ENCODE measurements around the gene LMBR1L. TPM values are rescaled to one million over a fixed set of nuclear protein-coding genes. Genes with fewer than 3 reads are reported as not detected.

The LMBR1L gene
- total RNA-seq, 3 donors from 2014 or later: 37.6 to 73.0 (median 58.3) TPM

DNA sequence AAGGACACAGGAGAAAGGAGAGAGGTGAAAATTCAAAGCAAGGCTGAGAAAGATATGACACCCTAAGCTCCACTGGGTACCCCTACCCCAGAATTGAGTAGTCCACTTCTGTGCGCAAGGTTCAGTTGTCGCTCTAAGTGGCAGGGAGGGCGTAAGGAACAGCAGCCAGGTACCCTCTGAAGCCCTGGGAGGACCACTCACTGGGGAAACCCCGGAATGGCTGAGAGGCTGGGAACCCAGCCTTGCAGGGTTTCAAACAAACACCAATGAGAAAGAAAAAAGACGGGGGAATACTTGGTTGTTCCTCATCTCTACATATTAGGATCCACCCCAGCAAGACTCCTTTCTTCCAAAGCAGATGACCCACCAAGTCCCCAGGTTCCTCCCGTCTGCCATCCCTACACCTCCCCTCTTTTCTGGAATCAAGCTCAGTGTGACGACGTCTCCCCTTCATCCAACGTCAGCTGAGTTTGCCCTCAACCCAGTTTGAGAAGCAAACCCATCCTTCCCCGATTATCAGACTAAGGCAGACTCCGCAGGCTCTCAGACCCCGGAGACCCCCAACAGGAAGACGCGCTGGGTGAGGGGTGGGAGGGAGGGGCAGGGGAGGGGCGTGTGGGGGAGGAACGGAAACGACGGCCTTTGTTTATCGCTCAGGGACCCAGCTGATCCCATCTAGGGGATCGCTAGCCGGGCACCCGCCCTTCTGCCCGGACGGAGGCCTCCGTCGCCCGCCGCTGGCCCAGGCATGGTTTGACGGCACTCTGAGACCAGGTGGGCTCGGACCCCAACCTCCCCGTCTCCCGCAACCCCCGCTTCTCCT is 795 bp downstream of the LMBR1L start:
- peak overlapping the region; percentile 78 to 97 (median 95) for H3K4me3 ChIP-seq
- no peak for DNase-seq (ENCODE audit: low spot score in 2 of 2)
- peaks cover 0 to 17% of the 10 kb centered on the region in 2 donors for H3K4me1 ChIP-seq
- no peak for TF ChIP-seq POLR2A (IDR thresholded peaks at IDR 0.05)
- no peak for TF ChIP-seq CTCF (IDR thresholded peaks at IDR 0.05)
- no peak for TF ChIP-seq POLR2AphosphoS5 (IDR thresholded peaks at IDR 0.05)
- intact Hi-C loops (cut with DNase I; ENCODE audit: low total_unique reads): loop anchor here (10.0 kb wide), 1 partner anchor 135 kb away; no protein-coding TSS in a partner anchor
- no peaks in the 10 kb centered on the region for H3K27me3 ChIP-seq
- no peaks in the 10 kb centered on the region for H3K36me3 ChIP-seq
- no peaks in the 10 kb centered on the region for H3K9me3 ChIP-seq
- H3K27ac ChIP-seq: peak overlapping the region; percentile 94 to 96

- TF ChIP-seq POLR2A (IDR thresholded peaks at IDR 0.05): no peak
- peak in 1 of 3 donors; percentile 28 for TF ChIP-seq POLR2AphosphoS5 (IDR thresholded peaks at IDR 0.05)
- Histone ChIP-seq H3K27ac (peak overlapping the region; percentile 94 to 96), H3K36me3 (no peaks in the 10 kb centered on the region), H3K9me3 (no peaks in the 10 kb centered on the region), H3K4me1 (peaks cover 0 to 17% of the 10 kb centered on the region in 2 donors), H3K27me3 (no peaks in the 10 kb centered on the region), H3K4me3 (peak overlapping the region; percentile 78 to 97 (median 95))
- intact Hi-C loops (cut with DNase I; ENCODE audit: low total_unique reads): loop anchor here (10.0 kb wide), 1 partner anchor 136 kb away; no protein-coding TSS in a partner anchor
- DNase-seq (ENCODE audit: low spot score in 2 of 2): no peak
Observed at GRCh38 chr12:49108958-49109404, 1.7 kb downstream of the LMBR1L start.

DNA sequence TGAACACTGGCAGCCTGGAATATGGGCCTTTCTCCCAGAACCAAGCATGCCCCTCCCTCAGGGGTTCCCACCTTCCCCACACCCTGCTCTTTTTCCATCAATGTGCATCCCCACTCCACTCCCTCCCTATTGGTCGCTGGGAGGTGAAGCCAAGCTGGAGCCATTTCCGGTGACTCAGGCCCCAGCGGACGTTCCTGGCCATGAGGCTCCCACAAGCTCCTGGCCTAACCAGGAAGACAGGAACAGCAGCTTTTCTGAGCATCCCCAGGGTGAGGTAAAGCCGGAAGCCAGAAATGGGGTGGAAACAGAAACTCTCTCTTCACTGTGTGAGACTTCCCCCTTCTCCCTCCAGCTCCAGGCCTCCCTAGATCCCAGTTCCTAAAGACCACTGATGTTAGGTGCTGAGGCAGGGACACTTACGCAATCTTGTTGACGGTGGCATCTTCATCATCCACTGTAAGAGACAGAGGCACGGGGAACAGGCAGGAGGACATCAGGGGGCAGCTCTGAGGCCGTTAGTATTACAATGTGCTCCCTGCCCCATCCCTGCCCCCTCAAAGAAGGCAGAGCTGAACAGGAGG is 5.1 kb downstream of the LMBR1L start:
- Histone ChIP-seq H3K9me3 (no peaks in the 10 kb centered on the region), H3K27ac (peak overlapping the region; percentile 43 to 72), H3K36me3 (peaks cover 10% of the 10 kb centered on the region), H3K4me3 (no peak overlapping the region), H3K4me1 (peaks cover 0 to 17% of the 10 kb centered on the region in 2 donors), H3K27me3 (no peaks in the 10 kb centered on the region)
- intact Hi-C loops (cut with DNase I; ENCODE audit: low total_unique reads): loop anchor here (10.0 kb wide), 1 partner anchor 139 kb away; no protein-coding TSS in a partner anchor
- no peak for DNase-seq (ENCODE audit: low spot score in 2 of 2)
- TF ChIP-seq POLR2A (IDR thresholded peaks at IDR 0.05) (no peak), POLR2AphosphoS5 (IDR thresholded peaks at IDR 0.05) (no peak), CTCF (IDR thresholded peaks at IDR 0.05) (no peak)

- H3K36me3 ChIP-seq: peaks cover 15% of the 10 kb centered on the region
- H3K27ac ChIP-seq: peak overlapping the region in 1 of 2 donors; percentile 22
- no peak for DNase-seq (ENCODE audit: low spot score in 2 of 2)
- H3K27me3 ChIP-seq: no peaks in the 10 kb centered on the region
- peaks cover 0 to 17% of the 10 kb centered on the region in 2 donors for H3K4me1 ChIP-seq
- no peak overlapping the region for H3K4me3 ChIP-seq
- intact Hi-C loops (cut with DNase I; ENCODE audit: low total_unique reads): loop anchor here (10.0 kb wide), 1 partner anchor 140 kb away; no protein-coding TSS in a partner anchor
- no peaks in the 10 kb centered on the region for H3K9me3 ChIP-seq
- no peak for TF ChIP-seq POLR2AphosphoS5 (IDR thresholded peaks at IDR 0.05)
- TF ChIP-seq POLR2A (IDR thresholded peaks at IDR 0.05): no peak
- TF ChIP-seq CTCF (IDR thresholded peaks at IDR 0.05): no peak
Observed at GRCh38 chr12:49104822-49105221, 5.8 kb downstream of the LMBR1L start.

DNA sequence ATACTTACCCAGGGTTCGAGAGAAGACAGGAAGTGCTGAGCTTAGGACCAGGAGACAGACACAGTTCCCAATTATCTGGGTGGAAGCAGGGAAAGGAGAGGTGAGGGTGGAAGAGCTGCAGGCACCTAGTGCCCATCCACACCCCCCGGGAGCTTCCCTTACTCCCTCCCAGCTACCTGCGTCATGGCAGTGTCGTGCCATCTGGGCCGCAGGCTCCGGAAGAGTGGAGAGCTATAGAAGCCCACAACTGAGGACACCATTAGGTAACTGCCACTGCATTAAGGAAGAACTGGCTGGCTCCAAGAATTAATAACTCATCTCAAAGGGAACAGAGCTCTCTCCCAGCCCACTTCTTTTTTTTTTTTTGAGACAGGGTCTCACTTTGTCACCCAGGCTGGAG is 10.3 kb downstream of the LMBR1L start:
- H3K36me3 ChIP-seq: peaks cover 17% of the 10 kb centered on the region
- intact Hi-C loops (cut with DNase I; ENCODE audit: low total_unique reads): loop anchor here (10.0 kb wide), 1 partner anchor 144 kb away; no protein-coding TSS in a partner anchor
- TF ChIP-seq CTCF (IDR thresholded peaks at IDR 0.05) (no peak), POLR2AphosphoS5 (IDR thresholded peaks at IDR 0.05) (no peak), POLR2A (IDR thresholded peaks at IDR 0.05) (no peak)
- no peak overlapping the region for H3K4me3 ChIP-seq
- no peaks in the 10 kb centered on the region for H3K9me3 ChIP-seq
- H3K27me3 ChIP-seq: no peaks in the 10 kb centered on the region
- no peak for DNase-seq (ENCODE audit: low spot score in 2 of 2)
- H3K4me1 ChIP-seq: no peaks in the 10 kb centered on the region
- no peak overlapping the region for H3K27ac ChIP-seq

All from breast epithelium (tissue), 4 donors.